Prostate gland (tissue), 2 donors: ENCODE measurements around the gene SLC44A3.

ENCODE experiments used
- CTCF ChIP-seq, 4 experiments: fragments of 200-600 bp in 2 of 4; fragments of 450-650 bp in 2 of 4; sonication (generic) in 2 of 4; IDR thresholded peaks; 1 replicate in 3 of 4; 2 replicates in 1 of 4; pipeline ENCODE4 v1.5.1; 2016 to 2019; ENCODE audit warnings: antibody characterized with exemption in 4 of 4, mild to moderate bottlenecking in 2 of 4, moderate library complexity in 2 of 4
- POLR2A ChIP-seq: fragments of 450-650 bp; IDR thresholded peaks from one replicate; pipeline ENCODE4 v1.6.1; 2016; ENCODE audit warnings: antibody characterized with exemption, mild to moderate bottlenecking
- POLR2AphosphoS5 ChIP-seq: sonication (generic); formaldehyde crosslinking; IDR thresholded peaks from one replicate; pipeline ENCODE4 v1.6.1; 2017; ENCODE audit warnings: antibody characterized with exemption

- TF ChIP-seq CTCF (IDR thresholded peaks at IDR 0.05) = peak in 1 of 4 experiments; percentile 4
- TF ChIP-seq POLR2A = no peak
- no peak for TF ChIP-seq POLR2AphosphoS5
Measured at GRCh38 chr1:94807742-94808491, 12.2 kb upstream of the SLC44A3 start.
